Measurements from ENCODE around the gene DPP7.

- TF ChIP-seq, protein P1, sequence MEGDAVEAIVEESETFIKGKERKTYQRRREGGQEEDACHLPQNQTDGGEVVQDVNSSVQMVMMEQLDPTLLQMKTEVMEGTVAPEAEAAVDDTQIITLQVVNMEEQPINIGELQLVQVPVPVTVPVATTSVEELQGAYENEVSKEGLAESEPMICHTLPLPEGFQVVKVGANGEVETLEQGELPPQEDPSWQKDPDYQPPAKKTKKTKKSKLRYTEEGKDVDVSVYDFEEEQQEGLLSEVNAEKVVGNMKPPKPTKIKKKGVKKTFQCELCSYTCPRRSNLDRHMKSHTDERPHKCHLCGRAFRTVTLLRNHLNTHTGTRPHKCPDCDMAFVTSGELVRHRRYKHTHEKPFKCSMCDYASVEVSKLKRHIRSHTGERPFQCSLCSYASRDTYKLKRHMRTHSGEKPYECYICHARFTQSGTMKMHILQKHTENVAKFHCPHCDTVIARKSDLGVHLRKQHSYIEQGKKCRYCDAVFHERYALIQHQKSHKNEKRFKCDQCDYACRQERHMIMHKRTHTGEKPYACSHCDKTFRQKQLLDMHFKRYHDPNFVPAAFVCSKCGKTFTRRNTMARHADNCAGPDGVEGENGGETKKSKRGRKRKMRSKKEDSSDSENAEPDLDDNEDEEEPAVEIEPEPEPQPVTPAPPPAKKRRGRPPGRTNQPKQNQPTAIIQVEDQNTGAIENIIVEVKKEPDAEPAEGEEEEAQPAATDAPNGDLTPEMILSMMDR (conservative IDR thresholded peaks at IDR 0.05 in 1 of 2, IDR thresholded peaks at IDR 0.05 in 1 of 2; ENCODE audit: extremely low read depth in 1 of 2, insufficient read depth in 1 of 2, low read depth in 1 of 2, low read length in 2 of 2) = no peak
- no peak for TF ChIP-seq EZH2 (IDR thresholded peaks at IDR 0.05; ENCODE audit: borderline replicate concordance, low read length)
Measured at GRCh38 chr9:137117269-137117731, 2.8 kb upstream of the DPP7 start.
